Measurements from ENCODE around the gene GRM1.

Gene GRM1

DNA sequence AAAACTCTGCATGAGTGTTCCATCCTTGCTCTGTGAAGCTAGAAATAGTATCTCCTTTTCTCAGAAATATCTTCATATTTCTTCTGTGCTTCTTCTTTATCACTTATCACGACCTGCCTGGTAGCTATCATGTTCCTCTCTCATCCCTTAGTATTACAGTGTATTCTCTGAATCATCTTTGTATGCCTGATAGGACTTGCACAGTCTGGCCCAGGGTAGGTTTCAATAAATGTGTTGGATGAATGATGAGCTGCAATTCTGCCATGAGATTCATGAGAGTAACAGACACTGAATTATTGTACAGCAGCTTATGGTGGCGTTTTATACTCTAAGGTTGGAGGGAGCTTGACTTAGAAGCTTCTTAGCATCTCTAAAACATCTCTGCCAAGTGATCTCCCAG lies 66.6 kb downstream of the GRM1 start:
- H4K20me1 ChIP-seq = no peaks in the 10 kb centered on the region
- no peak for TF ChIP-seq Cebpa-rat (IDR thresholded peaks at IDR 0.05)
- H3K4me2 ChIP-seq = no peak overlapping the region
- no peak overlapping the region for H3K9ac ChIP-seq
- H3K27ac ChIP-seq = no peak overlapping the region
- H3K4me1 ChIP-seq = no peaks in the 10 kb centered on the region
- no peaks in the 10 kb centered on the region for H3K27me3 ChIP-seq
- H3K4me3 ChIP-seq = no peak overlapping the region
- H3K9me3 ChIP-seq = no peaks in the 10 kb centered on the region
- H3K36me3 ChIP-seq = no peaks in the 10 kb centered on the region

DNA sequence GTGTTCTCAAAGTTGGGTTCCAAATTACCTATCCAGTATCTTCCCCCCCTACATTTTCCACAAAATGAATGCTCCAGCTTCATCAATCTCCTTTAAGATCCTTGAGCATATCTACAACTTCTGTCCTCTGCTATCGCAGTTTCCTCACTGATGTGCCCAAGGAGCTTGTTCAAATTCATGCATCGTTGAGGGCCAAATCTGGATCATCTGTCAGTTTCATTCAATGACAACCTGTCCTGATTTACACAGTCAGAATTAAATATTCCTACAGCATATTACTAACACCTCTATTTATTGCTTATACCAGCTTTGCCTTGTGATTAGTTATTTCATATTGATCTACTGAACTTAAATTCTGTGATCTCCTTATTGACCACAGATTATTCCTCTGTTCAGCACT lies 68.7 kb downstream of the GRM1 start:
- H3K36me3 ChIP-seq = no peaks in the 10 kb centered on the region
- TF ChIP-seq Cebpa-rat (IDR thresholded peaks at IDR 0.05) = no peak
- H3K27ac ChIP-seq = no peak overlapping the region
- no peak overlapping the region for H3K4me3 ChIP-seq
- no peak overlapping the region for H3K4me2 ChIP-seq
- H4K20me1 ChIP-seq = no peaks in the 10 kb centered on the region
- no peaks in the 10 kb centered on the region for H3K27me3 ChIP-seq
- no peak overlapping the region for H3K9ac ChIP-seq
- H3K9me3 ChIP-seq = no peaks in the 10 kb centered on the region
- no peaks in the 10 kb centered on the region for H3K4me1 ChIP-seq

DNA sequence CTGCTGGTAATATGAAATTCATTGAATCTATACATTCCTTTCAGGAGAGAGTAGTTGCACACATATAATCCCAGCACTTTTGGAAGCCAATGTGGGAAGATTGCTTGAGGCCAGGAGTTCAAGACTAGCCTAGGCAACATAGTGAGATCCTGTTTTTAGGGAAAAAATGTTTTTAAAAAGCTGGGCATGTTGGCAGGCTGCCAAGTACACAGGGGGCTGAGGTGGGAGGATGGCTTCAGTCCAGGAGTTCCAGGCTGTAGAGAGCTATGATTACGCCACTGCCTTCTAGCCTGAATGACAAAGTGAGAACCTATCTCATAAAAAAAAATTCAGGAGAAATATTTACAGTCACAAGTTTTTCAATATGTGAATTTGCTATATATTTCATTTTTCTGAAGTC lies 71.9 kb downstream of the GRM1 start:
- TF ChIP-seq Cebpa-rat (IDR thresholded peaks at IDR 0.05) = no peak
- no peaks in the 10 kb centered on the region for H3K9me3 ChIP-seq
- no peak overlapping the region for H3K4me3 ChIP-seq
- no peaks in the 10 kb centered on the region for H3K36me3 ChIP-seq
- no peak overlapping the region for H3K9ac ChIP-seq
- H4K20me1 ChIP-seq = no peaks in the 10 kb centered on the region
- H3K27me3 ChIP-seq = no peaks in the 10 kb centered on the region
- no peaks in the 10 kb centered on the region for H3K4me1 ChIP-seq
- H3K27ac ChIP-seq = no peak overlapping the region
- H3K4me2 ChIP-seq = no peak overlapping the region

DNA sequence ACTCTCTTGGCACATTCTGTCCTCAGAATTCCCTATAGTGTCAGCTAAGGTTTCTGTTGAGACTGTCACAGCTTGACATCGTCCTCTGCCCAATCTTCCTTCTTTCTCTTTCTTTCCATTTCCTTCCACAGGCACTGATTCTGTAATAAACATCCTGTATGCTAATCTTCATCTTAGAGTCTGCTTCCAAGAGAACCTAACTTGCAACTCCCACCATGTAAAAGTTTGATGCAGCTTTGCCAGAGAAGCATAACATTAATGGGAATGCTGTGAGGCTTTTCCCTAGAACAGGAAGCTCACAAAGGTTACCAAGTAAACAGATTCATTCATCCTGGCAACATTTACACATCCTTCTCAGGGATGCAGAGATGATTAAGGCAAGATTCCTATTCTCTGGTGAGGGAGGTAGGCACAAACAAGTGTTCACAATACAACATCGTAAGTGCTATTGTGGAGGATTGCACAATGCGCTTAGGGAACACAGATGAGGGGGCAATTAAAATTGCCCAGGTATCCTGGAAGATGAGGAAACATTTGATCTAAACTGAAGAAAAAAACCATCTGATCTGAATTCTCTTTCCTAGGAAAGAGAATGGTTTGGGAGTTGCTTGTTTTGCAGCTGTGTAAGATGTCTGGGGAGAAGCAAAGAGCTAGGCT lies 74.7 kb downstream of the GRM1 start:
- no peak overlapping the region for H3K4me2 ChIP-seq
- H3K27ac ChIP-seq = no peak overlapping the region
- H3K27me3 ChIP-seq = no peaks in the 10 kb centered on the region
- no peak overlapping the region for H3K4me3 ChIP-seq
- no peaks in the 10 kb centered on the region for H3K9me3 ChIP-seq
- no peaks in the 10 kb centered on the region for H3K4me1 ChIP-seq
- H3K9ac ChIP-seq = no peak overlapping the region
- H4K20me1 ChIP-seq = no peaks in the 10 kb centered on the region
- H3K36me3 ChIP-seq = no peaks in the 10 kb centered on the region
- TF ChIP-seq Cebpa-rat (IDR thresholded peaks at IDR 0.05) = no peak

DNA sequence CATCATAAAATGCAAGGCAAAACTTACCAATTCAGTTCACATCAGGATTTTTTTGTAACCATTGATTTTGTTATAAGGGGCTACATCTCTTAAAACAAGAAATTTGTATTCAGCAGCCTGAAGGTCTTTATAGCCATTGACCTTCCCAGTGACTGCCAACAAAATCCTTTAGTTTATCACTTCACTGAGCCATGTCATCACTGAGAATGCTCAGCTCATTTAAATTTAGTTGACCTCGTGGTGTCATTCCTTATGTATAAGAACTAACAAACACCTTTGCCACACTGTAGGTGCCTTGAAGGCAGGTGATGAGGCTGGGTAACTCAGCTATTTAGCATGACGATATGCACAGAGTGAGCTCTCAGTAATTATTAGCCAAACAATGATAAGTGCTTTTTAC lies 77.7 kb downstream of the GRM1 start:
- H3K4me2 ChIP-seq = no peak overlapping the region
- H3K4me1 ChIP-seq = no peaks in the 10 kb centered on the region
- H3K27me3 ChIP-seq = no peaks in the 10 kb centered on the region
- no peak overlapping the region for H3K4me3 ChIP-seq
- no peaks in the 10 kb centered on the region for H4K20me1 ChIP-seq
- H3K36me3 ChIP-seq = no peaks in the 10 kb centered on the region
- no peak overlapping the region for H3K9ac ChIP-seq
- H3K9me3 ChIP-seq = no peaks in the 10 kb centered on the region
- H3K27ac ChIP-seq = no peak overlapping the region
- TF ChIP-seq Cebpa-rat (IDR thresholded peaks at IDR 0.05) = no peak

DNA sequence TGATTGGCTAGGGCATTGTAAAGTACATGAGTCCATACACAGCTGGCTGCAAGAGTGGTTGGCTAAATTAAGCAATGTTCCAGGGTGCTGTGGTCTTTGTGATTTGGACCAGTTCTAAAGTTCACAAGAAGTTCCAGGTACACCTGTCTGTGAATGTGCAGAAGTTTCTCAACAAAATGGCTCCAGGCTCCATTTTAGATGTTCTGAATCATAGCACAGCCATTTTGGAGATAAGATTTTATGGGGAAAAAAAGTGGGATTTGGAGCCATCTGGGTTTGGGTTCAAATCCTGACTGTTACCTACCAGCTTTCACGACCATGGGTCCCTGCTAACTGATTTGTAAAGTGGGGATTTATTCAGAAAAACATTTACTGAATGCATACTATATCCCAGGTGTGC lies 82.1 kb downstream of the GRM1 start:
- Histone ChIP-seq H3K9ac (no peak overlapping the region), H3K27ac (no peak overlapping the region), H3K36me3 (no peaks in the 10 kb centered on the region), H3K4me1 (no peaks in the 10 kb centered on the region), H3K9me3 (no peaks in the 10 kb centered on the region), H3K27me3 (no peaks in the 10 kb centered on the region), H3K4me2 (no peak overlapping the region), H3K4me3 (no peak overlapping the region), H4K20me1 (no peaks in the 10 kb centered on the region)
- no peak for TF ChIP-seq Cebpa-rat (IDR thresholded peaks at IDR 0.05)

DNA sequence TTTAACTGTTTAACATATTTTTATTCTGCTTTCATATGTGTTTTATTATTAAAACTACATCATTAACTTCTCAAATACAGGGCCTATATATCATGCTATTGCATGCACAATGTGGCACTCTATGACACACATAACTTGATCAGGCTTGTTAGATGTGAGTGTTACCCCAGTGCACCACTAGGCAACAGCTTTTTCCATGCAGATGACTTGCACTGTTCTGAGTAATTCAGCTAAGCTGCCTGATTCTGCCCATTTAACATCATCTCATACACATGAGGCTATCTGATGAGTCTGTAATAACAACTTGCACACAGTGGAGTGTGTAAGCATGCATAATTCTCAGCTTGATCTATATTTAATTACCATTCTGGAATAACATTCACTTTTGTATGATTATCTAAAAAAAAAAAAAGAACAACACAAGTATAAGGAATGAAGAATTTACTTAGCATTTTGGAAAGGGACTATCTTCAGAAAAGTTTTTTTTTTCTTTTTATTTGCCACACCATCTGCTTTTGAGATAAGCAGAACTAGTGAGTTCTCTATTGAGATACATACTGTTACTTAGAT lies 83.1 kb downstream of the GRM1 start:
- H3K9ac ChIP-seq = no peak overlapping the region
- H3K4me2 ChIP-seq = no peak overlapping the region
- H3K4me1 ChIP-seq = no peaks in the 10 kb centered on the region
- H3K27ac ChIP-seq = no peak overlapping the region
- H3K9me3 ChIP-seq = no peaks in the 10 kb centered on the region
- H4K20me1 ChIP-seq = no peaks in the 10 kb centered on the region
- no peaks in the 10 kb centered on the region for H3K27me3 ChIP-seq
- H3K36me3 ChIP-seq = no peaks in the 10 kb centered on the region
- no peak for TF ChIP-seq Cebpa-rat (IDR thresholded peaks at IDR 0.05)
- H3K4me3 ChIP-seq = no peak overlapping the region

DNA sequence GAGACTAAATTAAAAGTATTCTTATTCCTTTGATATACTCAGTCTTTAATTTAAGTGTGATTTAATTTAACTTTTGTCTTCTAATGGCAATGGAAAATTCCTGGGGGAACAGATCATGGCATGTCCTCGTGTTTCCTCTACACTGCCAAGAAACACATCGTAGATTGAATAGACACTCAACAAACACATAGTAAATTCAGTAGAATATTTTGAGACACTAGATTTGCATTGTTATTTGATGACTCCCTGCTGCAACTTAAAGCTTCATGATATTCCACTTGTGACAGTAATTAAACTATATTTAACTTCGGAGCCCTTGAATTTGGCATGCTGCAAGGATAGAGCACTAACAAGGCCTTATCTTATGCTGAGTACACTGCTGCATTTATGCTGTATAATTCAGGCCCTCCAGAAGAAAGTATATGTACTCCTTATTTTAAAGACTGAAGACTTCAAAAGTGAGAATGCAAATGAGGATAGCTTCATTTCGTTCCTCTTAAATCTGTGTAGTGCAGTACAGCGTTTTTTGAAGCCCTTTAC lies 84.3 kb downstream of the GRM1 start:
- H3K27ac ChIP-seq = no peak overlapping the region
- no peaks in the 10 kb centered on the region for H3K36me3 ChIP-seq
- H3K9ac ChIP-seq = no peak overlapping the region
- no peaks in the 10 kb centered on the region for H4K20me1 ChIP-seq
- TF ChIP-seq Cebpa-rat (IDR thresholded peaks at IDR 0.05) = no peak
- H3K27me3 ChIP-seq = no peaks in the 10 kb centered on the region
- H3K4me3 ChIP-seq = no peak overlapping the region
- no peaks in the 10 kb centered on the region for H3K4me1 ChIP-seq
- H3K9me3 ChIP-seq = no peaks in the 10 kb centered on the region
- H3K4me2 ChIP-seq = no peak overlapping the region

DNA sequence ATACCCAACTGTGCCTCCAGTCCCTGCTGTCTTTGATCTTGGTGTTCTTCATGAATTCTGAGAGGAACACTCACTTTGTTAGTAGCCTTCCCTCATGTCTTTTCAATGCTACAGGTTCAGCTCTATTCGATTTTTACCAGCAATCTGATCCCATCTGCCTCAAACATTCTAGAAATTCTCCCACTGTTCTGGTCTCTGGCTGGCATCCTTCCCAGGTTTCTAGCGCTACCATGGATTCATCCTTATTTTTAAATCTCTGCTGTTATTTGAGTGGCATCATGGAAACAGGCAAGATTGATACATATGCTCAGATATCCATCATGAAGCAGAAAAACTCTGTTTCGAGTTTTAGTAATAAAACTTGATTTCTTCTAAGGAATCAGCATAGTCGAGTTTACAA lies 94.8 kb downstream of the GRM1 start:
- no peak for TF ChIP-seq Cebpa-rat (IDR thresholded peaks at IDR 0.05)
- Histone ChIP-seq H3K4me3 (no peak overlapping the region), H3K4me1 (no peaks in the 10 kb centered on the region), H3K27me3 (no peaks in the 10 kb centered on the region), H4K20me1 (no peaks in the 10 kb centered on the region), H3K9ac (no peak overlapping the region), H3K27ac (no peak overlapping the region), H3K9me3 (no peaks in the 10 kb centered on the region), H3K36me3 (no peaks in the 10 kb centered on the region), H3K4me2 (no peak overlapping the region)

DNA sequence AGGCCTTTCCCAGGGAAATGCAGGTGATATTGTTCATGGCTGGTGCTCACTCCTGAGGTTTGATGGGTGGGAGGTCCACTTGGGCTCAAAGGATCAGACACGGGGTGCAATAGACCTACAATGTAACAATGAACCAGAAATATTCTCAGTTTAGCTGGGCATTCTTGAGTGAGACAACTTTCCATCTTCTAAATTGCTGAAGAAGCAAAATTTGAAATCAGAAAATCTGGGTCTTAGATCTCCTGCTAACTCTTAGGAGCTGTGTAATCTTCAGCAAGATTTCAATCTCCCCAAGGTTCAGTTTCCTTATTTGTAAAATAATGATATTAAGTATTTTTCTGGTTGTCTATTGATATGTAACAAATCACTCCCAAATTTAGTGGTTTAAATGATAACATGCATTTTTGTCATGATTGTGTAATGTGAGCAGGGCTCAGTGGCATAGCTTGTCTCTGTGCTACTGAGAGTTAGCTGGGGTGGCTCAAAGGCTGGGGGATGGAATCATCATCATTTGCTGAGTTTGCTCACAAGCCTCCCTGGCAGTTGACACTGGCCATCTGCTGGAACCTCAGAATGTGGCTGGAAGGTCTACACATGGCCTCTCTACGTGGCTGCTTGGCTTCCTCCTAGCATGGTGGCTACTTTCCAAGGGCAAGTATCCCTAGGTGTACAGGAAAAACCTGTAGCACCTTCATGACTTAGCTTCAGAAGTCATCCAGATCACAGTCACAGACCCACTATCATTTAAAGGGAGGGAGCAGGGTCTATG lies 98.8 kb downstream of the GRM1 start:
- Histone ChIP-seq H3K9me3 (no peaks in the 10 kb centered on the region), H3K4me1 (no peaks in the 10 kb centered on the region), H3K4me3 (no peak overlapping the region), H4K20me1 (no peaks in the 10 kb centered on the region), H3K4me2 (no peak overlapping the region), H3K9ac (no peak overlapping the region), H3K27me3 (no peaks in the 10 kb centered on the region), H3K27ac (no peak overlapping the region), H3K36me3 (no peaks in the 10 kb centered on the region)
- no peak for TF ChIP-seq Cebpa-rat (IDR thresholded peaks at IDR 0.05)
